CD1c-positive myeloid dendritic cell (primary cell): Measurements from ENCODE around the gene IGBP1.
"Not testable (repeated sequence)": the region's sequence is repeated elsewhere in the genome, so short reads cannot be mapped to it uniquely, and the experiment has no call there.

ENCODE experiments used
- DNase-seq: peaks from one replicate; pipeline ENCODE4 v3.0.0-alpha.2; 2016; ENCODE audit errors: extremely low spot score

IGBP1 gene

GRCh38 chrX:70133303-70134115 lies at the start of gene IGBP1:
Gene IGBP1, plus strand, starts transcription at chrX:70133447. Its CDS starts 501 bp downstream, at chrX:70133948.
- DNase-seq, result peak; percentile 87

GRCh38 chrX:70084592-70085240 lies 48.5 kb upstream of the IGBP1 start:
- DNase-seq, result no peak

- no peak for DNase-seq
These were observed 45.2 kb upstream of the IGBP1 start for GRCh38 chrX:70087857-70088630.

GRCh38 chrX:70088751-70089150 lies 44.5 kb upstream of the IGBP1 start:
- no peak for DNase-seq

GRCh38 chrX:70089604-70090297 lies 43.5 kb upstream of the IGBP1 start:
- no peak for DNase-seq

GRCh38 chrX:70092247-70092646 lies 41.0 kb upstream of the IGBP1 start:
- no peak for DNase-seq

GRCh38 chrX:70096052-70096451 lies 37.2 kb upstream of the IGBP1 start:
- DNase-seq, result no peak

- no peak for DNase-seq
These were observed 28.0 kb upstream of the IGBP1 start for GRCh38 chrX:70105229-70105628.

GRCh38 chrX:70111436-70112026 lies 21.7 kb upstream of the IGBP1 start:
- DNase-seq, result not testable (repeated sequence)

- no peak for DNase-seq
These were observed 15.5 kb upstream of the IGBP1 start for GRCh38 chrX:70117738-70118137.

GRCh38 chrX:70123014-70123413 lies 10.2 kb upstream of the IGBP1 start:
- not testable (repeated sequence) for DNase-seq

GRCh38 chrX:70124678-70125077 lies 8.6 kb upstream of the IGBP1 start:
- no peak for DNase-seq

- DNase-seq, result no peak
These were observed 5.2 kb upstream of the IGBP1 start for GRCh38 chrX:70128071-70128470.

GRCh38 chrX:70129816-70130215 lies 3.4 kb upstream of the IGBP1 start:
- DNase-seq, result no peak

- no peak for DNase-seq
These were observed 1.0 kb upstream of the IGBP1 start for GRCh38 chrX:70132224-70132623.

- peak; percentile 45 for DNase-seq
These were observed 357 bp upstream of the IGBP1 start for GRCh38 chrX:70132877-70133302.

GRCh38 chrX:70134116-70134477 lies 850 bp downstream of the IGBP1 start:
- no peak for DNase-seq

- DNase-seq, result no peak
These were observed 5.4 kb downstream of the IGBP1 start for GRCh38 chrX:70138622-70139021.

- no peak for DNase-seq
These were observed 6.5 kb downstream of the IGBP1 start for GRCh38 chrX:70139736-70140135.

- no peak for DNase-seq
These were observed 8.1 kb downstream of the IGBP1 start for GRCh38 chrX:70141373-70141772.
